GM20000 (cell line): Measurements from ENCODE around the gene LCNL1.

Experiments used
- DNase-seq: peaks from one replicate; pipeline ENCODE4 v3.0.0; 2012; ENCODE audit warnings: low spot score
- TF ChIP-seq, protein P1 (sequence below): IDR thresholded peaks from 2 replicates; pipeline ENCODE4 v1.5.1; 2012; ENCODE audit warnings: mild to moderate bottlenecking, control low read depth; ENCODE audit errors: extremely low read depth, missing control alignments

LCNL1 gene

GRCh38 chr9:136968333-136969127, 14.3 kb upstream of the LCNL1 start:
- TF ChIP-seq, protein P1, sequence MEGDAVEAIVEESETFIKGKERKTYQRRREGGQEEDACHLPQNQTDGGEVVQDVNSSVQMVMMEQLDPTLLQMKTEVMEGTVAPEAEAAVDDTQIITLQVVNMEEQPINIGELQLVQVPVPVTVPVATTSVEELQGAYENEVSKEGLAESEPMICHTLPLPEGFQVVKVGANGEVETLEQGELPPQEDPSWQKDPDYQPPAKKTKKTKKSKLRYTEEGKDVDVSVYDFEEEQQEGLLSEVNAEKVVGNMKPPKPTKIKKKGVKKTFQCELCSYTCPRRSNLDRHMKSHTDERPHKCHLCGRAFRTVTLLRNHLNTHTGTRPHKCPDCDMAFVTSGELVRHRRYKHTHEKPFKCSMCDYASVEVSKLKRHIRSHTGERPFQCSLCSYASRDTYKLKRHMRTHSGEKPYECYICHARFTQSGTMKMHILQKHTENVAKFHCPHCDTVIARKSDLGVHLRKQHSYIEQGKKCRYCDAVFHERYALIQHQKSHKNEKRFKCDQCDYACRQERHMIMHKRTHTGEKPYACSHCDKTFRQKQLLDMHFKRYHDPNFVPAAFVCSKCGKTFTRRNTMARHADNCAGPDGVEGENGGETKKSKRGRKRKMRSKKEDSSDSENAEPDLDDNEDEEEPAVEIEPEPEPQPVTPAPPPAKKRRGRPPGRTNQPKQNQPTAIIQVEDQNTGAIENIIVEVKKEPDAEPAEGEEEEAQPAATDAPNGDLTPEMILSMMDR: no peak
- DNase-seq: no peak

DNA sequence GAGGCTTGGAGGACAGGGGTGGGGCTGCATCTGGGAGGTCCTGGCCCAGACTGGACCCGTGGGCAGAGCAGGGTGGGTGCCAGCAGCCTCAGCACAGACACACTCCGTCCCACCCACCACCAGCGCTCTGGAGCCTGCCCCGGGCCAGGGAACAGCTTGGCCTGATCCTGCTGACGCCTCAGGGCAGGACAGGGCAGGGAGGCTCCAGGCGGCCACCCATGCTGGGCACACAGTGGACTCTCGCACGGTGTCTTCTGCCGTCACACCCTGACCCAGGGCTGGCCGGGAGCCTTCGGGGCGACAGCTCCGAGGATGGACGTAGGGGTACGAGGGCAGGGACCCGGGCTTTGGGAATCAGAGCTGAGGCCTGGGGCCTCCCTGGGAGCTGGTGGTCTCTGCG, 13.6 kb upstream of the LCNL1 start:
- TF ChIP-seq, protein P1: no peak
- no peak for DNase-seq

- no peak for DNase-seq
- TF ChIP-seq, protein P1: no peak
Observed at GRCh38 chr9:136969774-136970173, 13.0 kb upstream of the LCNL1 start.

GRCh38 chr9:136970361-136970760, 12.4 kb upstream of the LCNL1 start:
- no peak for DNase-seq
- TF ChIP-seq, protein P1: no peak

GRCh38 chr9:136971746-136972145, 11.0 kb upstream of the LCNL1 start:
- DNase-seq: no peak
- TF ChIP-seq, protein P1: no peak

DNA sequence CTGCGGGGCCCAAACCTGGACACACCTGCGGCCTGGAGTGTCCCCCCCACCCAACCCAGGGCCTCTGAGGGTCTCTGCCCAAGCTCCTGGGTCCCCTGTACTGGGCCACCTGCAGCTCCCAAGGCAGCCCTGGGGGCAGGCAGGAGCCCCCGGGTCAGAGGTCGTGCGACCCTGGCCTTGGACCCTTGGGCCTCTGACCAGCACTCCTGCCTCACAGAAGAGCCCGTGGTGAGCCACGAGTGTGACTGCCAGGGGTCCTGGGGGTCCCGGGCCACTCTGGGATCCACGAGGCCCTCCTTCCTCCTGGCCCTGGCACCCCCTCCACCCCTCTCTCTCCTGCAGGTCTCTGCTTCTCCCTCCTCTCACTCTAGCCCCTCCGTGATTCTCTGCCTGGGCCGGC, 10.5 kb upstream of the LCNL1 start:
- TF ChIP-seq, protein P1: no peak
- no peak for DNase-seq

DNA sequence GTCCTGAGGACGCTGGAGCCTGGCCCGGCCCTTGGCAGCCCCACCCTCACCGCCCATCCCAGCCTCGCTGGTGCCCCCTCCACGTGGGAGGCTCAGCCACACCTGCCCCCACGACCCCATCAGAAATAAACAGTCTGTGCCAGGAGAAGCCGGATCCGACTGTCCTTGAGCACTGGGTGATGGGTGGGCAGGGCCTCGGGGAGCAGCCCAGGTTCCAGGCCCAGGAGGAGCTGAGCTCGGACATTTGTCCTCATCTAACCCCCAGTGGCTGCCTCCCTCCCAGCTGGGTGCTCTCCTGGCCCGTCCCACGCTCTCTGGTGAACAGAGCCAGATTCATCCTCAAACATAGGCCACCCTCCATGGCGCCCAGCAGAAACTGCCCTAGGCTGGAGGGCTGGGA, 10.1 kb upstream of the LCNL1 start:
- no peak for DNase-seq
- TF ChIP-seq, protein P1: no peak
